HepG2 (cell line): ENCODE results near the gene BIRC6.

ENCODE experiments used
- MYNN ChIP-seq: sonication (generic); formaldehyde crosslinking; IDR thresholded peaks from 2 replicates; pipeline ENCODE4 v1.4.0; 2020; ENCODE audit warnings: mild to moderate bottlenecking, low read depth, missing genetic modification reagents
- REST ChIP-seq, 2 experiments: IDR thresholded peaks; 2 replicates each; pipeline ENCODE4 v1.6.1; 2011 to 2012; ENCODE audit warnings: low read length in 2 of 2, borderline replicate concordance in 1 of 2, low read depth in 1 of 2, mild to moderate bottlenecking in 1 of 2, moderate library complexity in 1 of 2
- SRSF1 ChIP-seq: fragments of 200-400 bp; formaldehyde crosslinking; optimal IDR thresholded peaks from 2 replicates; pipeline ENCODE3; 2017; ENCODE audit warnings: mild to moderate bottlenecking, low read depth, low read length, moderate library complexity
- ZFP41 ChIP-seq: sonication (generic); formaldehyde crosslinking; IDR thresholded peaks from 2 replicates; pipeline ENCODE4 v1.4.0; 2020; ENCODE audit warnings: mild to moderate bottlenecking, missing genetic modification reagents, borderline replicate concordance
- TF ChIP-seq, protein P1 (sequence below): sonication (generic); formaldehyde crosslinking; IDR thresholded peaks from 2 replicates; pipeline ENCODE4 v1.5.0; 2020; ENCODE audit warnings: mild to moderate bottlenecking, missing genetic modification reagents, moderate library complexity
- TF ChIP-seq, protein P2 (sequence below): sonication (generic); formaldehyde crosslinking; IDR thresholded peaks from 2 replicates; pipeline ENCODE4 v1.5.1; 2020; ENCODE audit warnings: missing genetic modification reagents, mild to moderate bottlenecking, borderline replicate concordance

GRCh38 chr2:32418778-32419177 lies 62.0 kb downstream of the BIRC6 start:
- no peak for TF ChIP-seq SRSF1
- TF ChIP-seq ZFP41 (CRISPR knock-in tag): no peak
- TF ChIP-seq, protein P1, sequence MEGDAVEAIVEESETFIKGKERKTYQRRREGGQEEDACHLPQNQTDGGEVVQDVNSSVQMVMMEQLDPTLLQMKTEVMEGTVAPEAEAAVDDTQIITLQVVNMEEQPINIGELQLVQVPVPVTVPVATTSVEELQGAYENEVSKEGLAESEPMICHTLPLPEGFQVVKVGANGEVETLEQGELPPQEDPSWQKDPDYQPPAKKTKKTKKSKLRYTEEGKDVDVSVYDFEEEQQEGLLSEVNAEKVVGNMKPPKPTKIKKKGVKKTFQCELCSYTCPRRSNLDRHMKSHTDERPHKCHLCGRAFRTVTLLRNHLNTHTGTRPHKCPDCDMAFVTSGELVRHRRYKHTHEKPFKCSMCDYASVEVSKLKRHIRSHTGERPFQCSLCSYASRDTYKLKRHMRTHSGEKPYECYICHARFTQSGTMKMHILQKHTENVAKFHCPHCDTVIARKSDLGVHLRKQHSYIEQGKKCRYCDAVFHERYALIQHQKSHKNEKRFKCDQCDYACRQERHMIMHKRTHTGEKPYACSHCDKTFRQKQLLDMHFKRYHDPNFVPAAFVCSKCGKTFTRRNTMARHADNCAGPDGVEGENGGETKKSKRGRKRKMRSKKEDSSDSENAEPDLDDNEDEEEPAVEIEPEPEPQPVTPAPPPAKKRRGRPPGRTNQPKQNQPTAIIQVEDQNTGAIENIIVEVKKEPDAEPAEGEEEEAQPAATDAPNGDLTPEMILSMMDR: no peak
- no peak for TF ChIP-seq MYNN (CRISPR knock-in tag)
- TF ChIP-seq, protein P2, sequence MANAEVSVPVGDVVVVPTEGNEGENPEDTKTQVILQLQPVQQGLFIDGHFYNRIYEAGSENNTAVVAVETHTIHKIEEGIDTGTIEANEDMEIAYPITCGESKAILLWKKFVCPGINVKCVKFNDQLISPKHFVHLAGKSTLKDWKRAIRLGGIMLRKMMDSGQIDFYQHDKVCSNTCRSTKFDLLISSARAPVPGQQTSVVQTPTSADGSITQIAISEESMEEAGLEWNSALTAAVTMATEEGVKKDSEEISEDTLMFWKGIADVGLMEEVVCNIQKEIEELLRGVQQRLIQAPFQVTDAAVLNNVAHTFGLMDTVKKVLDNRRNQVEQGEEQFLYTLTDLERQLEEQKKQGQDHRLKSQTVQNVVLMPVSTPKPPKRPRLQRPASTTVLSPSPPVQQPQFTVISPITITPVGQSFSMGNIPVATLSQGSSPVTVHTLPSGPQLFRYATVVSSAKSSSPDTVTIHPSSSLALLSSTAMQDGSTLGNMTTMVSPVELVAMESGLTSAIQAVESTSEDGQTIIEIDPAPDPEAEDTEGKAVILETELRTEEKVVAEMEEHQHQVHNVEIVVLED: no peak
- TF ChIP-seq REST (IDR thresholded peaks at IDR 0.05; ENCODE audit: borderline replicate concordance in 1 of 2, low read depth in 1 of 2, low read length in 2 of 2): no peak
